HL-60 (cell line): ENCODE results near the gene ALPK3.

Experiments
- DNase-seq, 2 experiments: peaks; one replicate each; pipeline ENCODE4 v3.0.0-alpha.2; 2010 to 2020; ENCODE audit warnings: low read depth in 1 of 2, low spot score in 1 of 2
- H3K27ac ChIP-seq: fragments of 250-450 bp; sonication (Bioruptor Pico); replicated peaks from 2 replicates; pipeline ENCODE4 v1.5.1; 2020; ENCODE audit warnings: mild to moderate bottlenecking, moderate library complexity
- H3K27me3 ChIP-seq: fragments of 250-450 bp; sonication (Bioruptor Pico); 2 replicates; pipeline ENCODE4 v1.5.1; 2021; ENCODE audit warnings: mild to moderate bottlenecking, moderate library complexity; ENCODE audit not compliant: insufficient read depth, poor library complexity, severe bottlenecking
- H3K4me3 ChIP-seq: replicated peaks from 2 replicates; pipeline ENCODE4 v1.5.1; 2011; ENCODE audit warnings: mild to moderate bottlenecking, control low read depth, low read length; ENCODE audit not compliant: insufficient read depth
- GABPA ChIP-seq: IDR thresholded peaks from 2 replicates; pipeline ENCODE4 v1.6.1; 2012; ENCODE audit warnings: low read depth
- POLR2AphosphoS5 ChIP-seq: IDR thresholded peaks from 2 replicates; pipeline ENCODE4 v1.6.1; 2012; ENCODE audit warnings: low read depth
- REST ChIP-seq: IDR thresholded peaks from 2 replicates; pipeline ENCODE4 v1.6.1; 2012; ENCODE audit warnings: low read depth; ENCODE audit not compliant: insufficient replicate concordance
- SPI1 ChIP-seq: IDR thresholded peaks from 2 replicates; pipeline ENCODE4 v1.6.1; 2012; ENCODE audit warnings: low read depth, mild to moderate bottlenecking, borderline replicate concordance
- TF ChIP-seq, protein P1 (sequence below): IDR thresholded peaks from one replicate; pipeline ENCODE4 v1.5.1; 2011; ENCODE audit warnings: low read length, control low read depth, inconsistent platforms; ENCODE audit not compliant: insufficient read depth

ALPK3 gene

DNA sequence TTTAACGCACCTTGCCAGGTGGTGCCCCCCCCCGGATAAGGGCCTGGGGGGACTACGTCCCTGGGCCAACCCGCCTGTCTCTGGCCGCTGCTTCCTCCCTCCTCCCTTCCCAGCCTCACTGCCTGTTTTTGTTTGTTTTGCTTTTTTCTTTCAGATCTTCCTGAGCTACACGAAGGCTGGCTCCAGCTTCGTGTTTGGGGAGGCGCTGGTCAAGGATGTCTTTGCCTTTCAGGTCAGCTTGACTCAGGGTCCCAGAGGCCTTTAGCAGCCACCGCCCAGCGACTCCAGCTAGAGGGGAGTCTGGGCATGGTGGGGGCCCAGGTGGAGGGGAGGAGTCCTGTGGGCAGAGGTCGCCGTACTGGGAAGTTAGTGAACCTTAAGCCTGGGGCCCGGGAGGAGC, 91.4 kb downstream of the ALPK3 start:
- Histone ChIP-seq H3K4me3 (no peak overlapping the region), H3K27ac (no peak overlapping the region), H3K27me3 (no peaks in the 10 kb centered on the region)
- no peak for DNase-seq
- no peak for TF ChIP-seq REST
- TF ChIP-seq, protein P1, sequence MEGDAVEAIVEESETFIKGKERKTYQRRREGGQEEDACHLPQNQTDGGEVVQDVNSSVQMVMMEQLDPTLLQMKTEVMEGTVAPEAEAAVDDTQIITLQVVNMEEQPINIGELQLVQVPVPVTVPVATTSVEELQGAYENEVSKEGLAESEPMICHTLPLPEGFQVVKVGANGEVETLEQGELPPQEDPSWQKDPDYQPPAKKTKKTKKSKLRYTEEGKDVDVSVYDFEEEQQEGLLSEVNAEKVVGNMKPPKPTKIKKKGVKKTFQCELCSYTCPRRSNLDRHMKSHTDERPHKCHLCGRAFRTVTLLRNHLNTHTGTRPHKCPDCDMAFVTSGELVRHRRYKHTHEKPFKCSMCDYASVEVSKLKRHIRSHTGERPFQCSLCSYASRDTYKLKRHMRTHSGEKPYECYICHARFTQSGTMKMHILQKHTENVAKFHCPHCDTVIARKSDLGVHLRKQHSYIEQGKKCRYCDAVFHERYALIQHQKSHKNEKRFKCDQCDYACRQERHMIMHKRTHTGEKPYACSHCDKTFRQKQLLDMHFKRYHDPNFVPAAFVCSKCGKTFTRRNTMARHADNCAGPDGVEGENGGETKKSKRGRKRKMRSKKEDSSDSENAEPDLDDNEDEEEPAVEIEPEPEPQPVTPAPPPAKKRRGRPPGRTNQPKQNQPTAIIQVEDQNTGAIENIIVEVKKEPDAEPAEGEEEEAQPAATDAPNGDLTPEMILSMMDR: no peak
- no peak for TF ChIP-seq GABPA
- no peak for TF ChIP-seq POLR2AphosphoS5
- TF ChIP-seq SPI1: no peak

DNA sequence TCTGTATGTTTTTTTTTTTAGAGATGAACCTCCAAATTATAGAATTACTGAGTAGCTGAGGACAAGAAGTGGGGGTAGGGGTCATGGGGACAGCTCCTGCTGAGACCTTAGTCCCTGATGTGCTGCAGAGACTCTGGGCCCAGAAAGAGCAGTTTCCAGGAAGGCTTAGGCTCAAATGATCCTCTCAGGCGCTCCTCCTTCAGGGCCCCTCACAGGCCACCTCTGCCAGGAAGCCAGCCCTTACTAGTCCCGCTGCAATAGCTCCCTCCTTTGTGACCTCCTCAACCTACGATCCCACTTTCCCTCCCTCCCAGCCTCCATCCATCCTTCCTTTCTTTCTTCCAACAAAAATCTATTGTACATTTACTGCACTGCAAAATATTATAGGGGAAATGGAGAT, 91.9 kb downstream of the ALPK3 start:
- no peak for DNase-seq
- Histone ChIP-seq H3K27me3 (no peaks in the 10 kb centered on the region), H3K4me3 (no peak overlapping the region), H3K27ac (no peak overlapping the region)
- TF ChIP-seq, protein P1: no peak
- no peak for TF ChIP-seq REST
- no peak for TF ChIP-seq GABPA
- no peak for TF ChIP-seq POLR2AphosphoS5
- no peak for TF ChIP-seq SPI1

GRCh38 chr15:84909782-84910181, 92.6 kb downstream of the ALPK3 start:
- no peak for TF ChIP-seq REST
- no peak for TF ChIP-seq GABPA
- Histone ChIP-seq H3K27me3 (no peaks in the 10 kb centered on the region), H3K27ac (no peak overlapping the region)

More at GRCh38 chr15:84909782-84910181, 92.6 kb downstream of the ALPK3 start:
- H3K4me3 ChIP-seq: no peak overlapping the region
- DNase-seq: no peak
